GM23248 (cell line): ENCODE data around the gene PPP1R3G. TPM values are rescaled to one million over a fixed set of nuclear protein-coding genes. Genes with fewer than 3 reads are reported as not detected.
A peak's percentile ranks its signal among the peaks of the same experiment; 100 is the strongest.

Experiments
- DNase-seq: peaks from one replicate; pipeline ENCODE4 v3.0.0-alpha.2; 2015
- H2AFZ ChIP-seq: fragments of 200-600 bp; sonication (generic); 2 replicates; pipeline ENCODE4 v1.6.1; 2016; ENCODE audit warnings: antibody characterized with exemption
- H3F3A ChIP-seq: fragments of 200-600 bp; sonication (generic); 2 replicates; pipeline ENCODE4 v1.6.1; 2016; ENCODE audit warnings: mild to moderate bottlenecking, antibody characterized with exemption, mixed run types; ENCODE audit not compliant: insufficient read depth
- H3K27ac ChIP-seq: fragments of 200-600 bp; sonication (generic); 2 replicates; pipeline ENCODE4 v1.5.1; 2016; ENCODE audit warnings: mild to moderate bottlenecking
- H3K27me3 ChIP-seq: fragments of 200-600 bp; sonication (generic); replicated peaks from 2 replicates; pipeline ENCODE4 v1.6.1; 2016; ENCODE audit warnings: mild to moderate bottlenecking; ENCODE audit not compliant: insufficient read depth
- H3K36me3 ChIP-seq: fragments of 200-600 bp; sonication (generic); 2 replicates; pipeline ENCODE4 v1.6.1; 2016; ENCODE audit warnings: low read depth, mild to moderate bottlenecking
- H3K4me1 ChIP-seq: fragments of 200-600 bp; sonication (generic); 2 replicates; pipeline ENCODE4 v1.6.1; 2016; ENCODE audit warnings: mild to moderate bottlenecking; ENCODE audit not compliant: insufficient read depth
- H3K4me2 ChIP-seq: fragments of 200-600 bp; sonication (generic); one replicate; pipeline ENCODE4 v1.6.1; 2016; ENCODE audit warnings: mild to moderate bottlenecking; ENCODE audit not compliant: unreplicated experiment
- H3K4me3 ChIP-seq: fragments of 200-600 bp; sonication (generic); 2 replicates; pipeline ENCODE4 v1.5.1; 2016; ENCODE audit warnings: mild to moderate bottlenecking
- H3K79me2 ChIP-seq: fragments of 200-600 bp; sonication (generic); 2 replicates; pipeline ENCODE4 v1.6.1; 2016; ENCODE audit warnings: mild to moderate bottlenecking; ENCODE audit not compliant: insufficient read depth
- H3K9ac ChIP-seq: fragments of 200-600 bp; sonication (generic); 2 replicates; pipeline ENCODE4 v1.6.1; 2016; ENCODE audit warnings: mild to moderate bottlenecking
- H3K9me2 ChIP-seq: fragments of 200-600 bp; sonication (generic); 2 replicates; pipeline ENCODE4 v1.6.1; 2016; ENCODE audit warnings: mixed run types, mild to moderate bottlenecking, moderate library complexity; ENCODE audit not compliant: insufficient read depth
- H3K9me3 ChIP-seq: fragments of 200-600 bp; sonication (generic); one replicate; pipeline ENCODE4 v1.6.1; 2017; ENCODE audit warnings: low read depth
- H4K20me1 ChIP-seq: fragments of 200-600 bp; sonication (generic); 2 replicates; pipeline ENCODE4 v1.6.0; 2016; ENCODE audit not compliant: insufficient read depth
- EZH2 ChIP-seq: fragments of 200-600 bp; sonication (generic); IDR thresholded peaks from 2 replicates; pipeline ENCODE4 v1.6.1; 2018; ENCODE audit warnings: antibody characterized with exemption, mild to moderate bottlenecking; ENCODE audit not compliant: insufficient read depth, poor library complexity, severe bottlenecking
- EZH2phosphoT487 ChIP-seq: fragments of 200-600 bp; sonication (generic); IDR thresholded peaks from 2 replicates; pipeline ENCODE4 v1.6.1; 2018; ENCODE audit warnings: antibody characterized with exemption, moderate library complexity, mild to moderate bottlenecking, low read depth; ENCODE audit not compliant: insufficient read depth
- WGBS, 2 experiments: methylation state at CpG; one replicate each; pipeline ENCODE4 v1.1.6; 2015 to 2017; ENCODE audit warnings: low lambda C conversion rate in 2 of 2, low coverage in 1 of 2; ENCODE audit errors: missing lambda C conversion rate in 2 of 2; 5-methylcytosine and 5-hydroxymethylcytosine counted together
- in situ Hi-C: fragments of 300-500 bp; cut with MboI; formaldehyde crosslinking; loops from 2 replicates; pipeline ENCODE4 v1.15.0; 2020
- polyA plus RNA-seq: library from polyadenylated mRNA; unstranded; fragments of >200 nt; fragmentation: Nextera tagmentation; extraction: Ambion mirVana; gene quantifications from 2 replicates; pipeline ENCODE4 v1.2.1, GENCODE V29; 2016
- total RNA-seq: library from RNA; depleted of rRNA; stranded (reverse); fragments of >200 nt; shearing (Covaris generic); gene quantifications from 2 replicates; pipeline ENCODE4 v1.2.3, GENCODE V29; 2014

Gene PPP1R3G
- total and polyA plus RNA-seq, 2 experiments from 2014 or later = 0.84 to 2.6 TPM

DNA sequence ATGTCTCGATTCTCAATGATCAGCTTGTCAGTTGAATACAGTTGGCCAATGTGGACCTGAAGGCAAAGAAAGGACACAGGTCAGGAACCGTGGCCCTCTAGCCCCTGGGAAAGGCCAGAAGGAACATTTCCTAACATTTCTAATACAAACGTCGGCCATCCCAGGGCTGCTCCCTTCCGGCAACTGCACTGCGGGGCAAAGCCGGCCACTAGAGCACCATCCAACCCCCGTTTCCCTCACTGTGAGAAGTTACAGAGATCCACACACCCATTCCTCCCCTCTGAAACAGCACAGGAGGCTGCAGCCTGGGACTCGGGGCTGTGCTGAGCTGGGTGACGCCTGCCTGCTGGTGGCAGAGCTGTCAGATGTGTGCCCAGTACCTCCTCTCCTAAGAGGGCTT, 24.3 kb downstream of the PPP1R3G start:
- Histone ChIP-seq H3K27me3 (no peaks in the 10 kb centered on the region), H3K4me2 (no peak overlapping the region), H3K9me3 (no peaks in the 10 kb centered on the region), H3K4me1 (peaks cover 5% of the 10 kb centered on the region; the same call in 1 of the 2 replicates), H3K9me2 (no peaks in the 10 kb centered on the region), H4K20me1 (no peaks in the 10 kb centered on the region), H2AFZ (no peak overlapping the region), H3K27ac (no peak overlapping the region), H3F3A (0 out of 2 replicates have a peak, but pooled peaks cover 4% of the 10 kb centered on the region), H3K4me3 (no peak overlapping the region), H3K36me3 (no peaks in the 10 kb centered on the region), H3K9ac (no peak overlapping the region), H3K79me2 (no peaks in the 10 kb centered on the region)
- WGBS, 2 experiments = 95 to 96% methylated on average over 10 of the region's 10 CpGs
- TF ChIP-seq EZH2phosphoT487 (no peak), EZH2 (no peak)
- no peak for DNase-seq
- in situ Hi-C loops = no loop called here

DNA sequence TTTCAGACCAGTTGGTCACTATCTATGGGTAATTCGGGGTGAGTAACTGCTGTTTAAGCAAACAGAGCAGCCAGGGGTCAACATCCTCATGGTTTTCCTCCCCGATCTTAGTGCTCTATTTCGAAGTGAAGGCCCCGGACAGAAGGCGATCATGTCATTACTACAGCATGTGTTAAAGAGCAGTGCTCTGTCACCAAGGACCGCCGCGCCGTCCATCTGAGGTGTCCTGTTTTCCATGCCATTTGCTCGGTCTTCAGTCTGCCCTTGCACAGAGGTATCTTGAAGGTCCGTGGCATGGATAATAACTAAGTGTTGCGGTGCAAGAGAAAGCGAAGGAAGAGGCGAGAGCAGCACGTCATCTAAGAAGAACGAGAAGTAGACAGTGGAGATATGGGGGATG, 25.1 kb downstream of the PPP1R3G start:
- no peaks in the 10 kb centered on the region for H3K79me2 ChIP-seq
- H2AFZ ChIP-seq = no peak overlapping the region
- H3K4me3 ChIP-seq = no peak overlapping the region
- no peak for TF ChIP-seq EZH2
- no peak for TF ChIP-seq EZH2phosphoT487
- DNase-seq = no peak
- in situ Hi-C loops = no loop called here
- no peaks in the 10 kb centered on the region for H3K9me3 ChIP-seq
- no peaks in the 10 kb centered on the region for H3K9me2 ChIP-seq
- H3F3A ChIP-seq = 0 out of 2 replicates have a peak, but pooled peaks cover 4% of the 10 kb centered on the region
- no peak overlapping the region for H3K9ac ChIP-seq
- H3K4me1 ChIP-seq = peaks cover 5% of the 10 kb centered on the region; the same call in 1 of the 2 replicates
- H4K20me1 ChIP-seq = no peaks in the 10 kb centered on the region
- H3K4me2 ChIP-seq = no peak overlapping the region
- no peaks in the 10 kb centered on the region for H3K27me3 ChIP-seq
- no peak overlapping the region for H3K27ac ChIP-seq
- no peaks in the 10 kb centered on the region for H3K36me3 ChIP-seq
- 91 to 92% methylated on average over 16 of the region's 16 CpGs for WGBS, 2 experiments

DNA sequence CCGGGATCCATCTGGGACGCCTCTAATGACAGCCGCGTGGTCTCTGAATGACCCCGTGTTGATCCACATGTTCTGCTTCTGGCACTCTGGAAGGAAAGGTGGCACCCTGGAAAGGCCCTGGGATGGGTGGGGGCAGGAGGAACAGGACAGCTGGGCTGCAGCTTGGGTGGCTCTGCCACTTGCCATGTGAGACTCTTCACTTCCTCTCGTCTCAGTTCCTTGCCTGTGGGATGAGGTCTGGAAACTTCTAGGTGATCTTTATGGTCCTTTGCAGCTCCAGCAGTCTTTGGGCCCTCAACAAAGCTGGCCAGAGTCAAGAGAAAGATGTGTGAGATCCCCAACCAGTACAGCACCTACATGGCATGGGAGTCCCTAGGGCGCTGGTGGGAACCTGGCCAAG, 26.5 kb downstream of the PPP1R3G start:
- Histone ChIP-seq H4K20me1 (no peaks in the 10 kb centered on the region), H3K9me2 (no peaks in the 10 kb centered on the region), H3K27me3 (no peaks in the 10 kb centered on the region), H3K4me2 (no peak overlapping the region), H3K79me2 (no peaks in the 10 kb centered on the region), H3K9ac (no peak overlapping the region), H3K36me3 (no peaks in the 10 kb centered on the region), H3F3A (0 out of 2 replicates have a peak, but pooled peaks cover 4% of the 10 kb centered on the region), H3K4me3 (no peak overlapping the region), H3K9me3 (no peaks in the 10 kb centered on the region), H3K4me1 (peaks cover 5% of the 10 kb centered on the region; the same call in 1 of the 2 replicates), H3K27ac (no peak overlapping the region), H2AFZ (no peak overlapping the region)
- in situ Hi-C loops = no loop called here
- WGBS, 2 experiments = 76 to 87% methylated on average over 7 of the region's 7 CpGs
- no peak for TF ChIP-seq EZH2
- TF ChIP-seq EZH2phosphoT487 = no peak
- no peak for DNase-seq

DNA sequence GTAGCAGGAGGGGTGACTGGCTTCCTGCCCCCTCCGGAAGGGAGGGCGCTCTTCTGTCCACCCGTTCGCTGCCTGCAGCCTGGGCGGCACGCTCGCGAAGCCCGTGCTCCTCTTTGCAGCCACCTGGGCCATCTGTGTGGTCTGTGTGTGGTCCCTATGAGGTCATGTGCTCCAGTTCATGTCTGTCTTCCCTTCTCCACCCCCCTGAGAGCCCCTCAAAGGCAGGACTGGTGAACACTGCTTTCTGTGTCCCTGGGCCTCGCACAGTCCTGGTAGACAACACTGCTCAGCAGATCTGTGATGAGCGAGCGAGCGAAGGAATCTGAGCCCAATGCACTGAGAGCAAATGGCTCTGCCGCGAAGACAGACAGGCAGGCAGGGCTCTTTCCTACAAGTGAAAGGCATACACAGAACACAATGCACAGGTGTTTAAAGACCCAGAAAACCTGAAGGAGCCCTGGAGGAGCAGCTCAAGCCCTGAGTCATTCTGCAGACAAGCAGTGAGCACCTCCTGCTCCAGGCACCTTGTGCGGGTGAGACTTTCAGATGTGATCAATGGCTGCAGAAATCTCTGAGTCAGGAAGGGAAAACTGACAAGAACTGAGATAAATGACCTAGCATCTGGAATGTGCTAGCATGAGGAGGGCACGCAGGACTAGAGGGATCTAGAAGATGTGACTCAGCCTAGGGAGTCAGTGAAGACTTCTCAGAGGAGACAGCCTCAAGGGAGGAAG, 27.1 kb downstream of the PPP1R3G start:
- Histone ChIP-seq H3K27me3 (no peaks in the 10 kb centered on the region), H3K4me3 (no peak overlapping the region), H3K4me2 (peak overlapping the region; percentile 5), H3K9me3 (no peaks in the 10 kb centered on the region), H3K27ac (no peak overlapping the region), H3K79me2 (no peaks in the 10 kb centered on the region), H2AFZ (no peak overlapping the region), H3F3A (0 out of 2 replicates have a peak, but pooled peaks cover 4% of the 10 kb centered on the region), H3K9me2 (no peaks in the 10 kb centered on the region), H3K4me1 (peaks cover 5% of the 10 kb centered on the region; the same call in 1 of the 2 replicates), H4K20me1 (no peaks in the 10 kb centered on the region), H3K36me3 (no peaks in the 10 kb centered on the region), H3K9ac (no peak overlapping the region)
- TF ChIP-seq EZH2phosphoT487 (no peak), EZH2 (no peak)
- DNase-seq = peak; percentile 90
- in situ Hi-C loops = no loop called here
- 73 to 76% methylated on average over 17 of the region's 17 CpGs for WGBS, 2 experiments
